Measurements from ENCODE around the gene PALB2.

DNA sequence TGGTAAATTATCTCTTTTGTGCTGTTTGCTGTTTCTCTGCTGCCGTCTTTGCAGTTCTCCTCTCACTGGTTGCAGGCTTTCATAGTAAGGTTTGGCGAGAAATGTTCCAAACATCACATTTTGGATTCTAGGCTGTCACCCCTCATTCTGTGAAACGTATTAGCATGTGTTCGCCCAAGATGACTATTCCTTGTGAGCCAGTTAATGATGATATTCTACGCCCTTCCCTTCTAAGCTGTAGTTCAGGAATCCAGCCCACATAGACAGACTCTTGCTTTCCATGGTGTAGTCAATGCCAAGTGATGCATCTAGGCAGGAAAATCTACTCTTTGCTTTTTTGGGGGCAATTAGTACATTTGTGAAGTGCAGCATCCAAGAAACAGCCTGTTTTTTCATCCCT is 69.2 kb downstream of the PALB2 start:
- TF ChIP-seq, protein P1, sequence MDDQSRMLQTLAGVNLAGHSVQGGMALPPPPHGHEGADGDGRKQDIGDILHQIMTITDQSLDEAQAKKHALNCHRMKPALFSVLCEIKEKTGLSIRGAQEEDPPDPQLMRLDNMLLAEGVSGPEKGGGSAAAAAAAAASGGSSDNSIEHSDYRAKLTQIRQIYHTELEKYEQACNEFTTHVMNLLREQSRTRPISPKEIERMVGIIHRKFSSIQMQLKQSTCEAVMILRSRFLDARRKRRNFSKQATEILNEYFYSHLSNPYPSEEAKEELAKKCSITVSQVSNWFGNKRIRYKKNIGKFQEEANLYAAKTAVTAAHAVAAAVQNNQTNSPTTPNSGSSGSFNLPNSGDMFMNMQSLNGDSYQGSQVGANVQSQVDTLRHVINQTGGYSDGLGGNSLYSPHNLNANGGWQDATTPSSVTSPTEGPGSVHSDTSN (CRISPR knock-in tag; IDR thresholded peaks at IDR 0.05; ENCODE audit: borderline replicate concordance) = no peak
- no peak for TF ChIP-seq ZNF256 (CRISPR knock-in tag; conservative IDR thresholded peaks at IDR 0.05)

Measured in HepG2 (cell line).